Esophagus muscularis mucosa (tissue), 4 donors: ENCODE measurements around the gene WDR82. TPM values are rescaled to one million over a fixed set of nuclear protein-coding genes. Genes with fewer than 3 reads are reported as not detected.

Experiments used
- DNase-seq: peaks from one replicate; pipeline ENCODE4 v3.0.0-alpha.2; 2017; ENCODE audit errors: extremely low spot score
- H3K27ac ChIP-seq, 4 donors: fragments of 200-600 bp; sonication (generic); replicated peaks in 1 of 4; 1 replicate in 3 of 4; 2 replicates in 1 of 4; pipeline ENCODE4 v1.5.1; 2016 to 2019; ENCODE audit warnings: mild to moderate bottlenecking in 1 of 4
- H3K27me3 ChIP-seq, 4 donors: fragments of 200-600 bp; sonication (generic); one replicate each; pipeline versions ENCODE4 v1.5.1 to v1.6.0; 2016 to 2019
- H3K36me3 ChIP-seq, 4 donors: fragments of 200-600 bp; sonication (generic); one replicate each; pipeline ENCODE4 v1.5.1; 2016 to 2019
- H3K4me1 ChIP-seq, 4 donors: fragments of 200-600 bp; sonication (generic); one replicate each; pipeline ENCODE4 v1.5.1; 2016 to 2019
- H3K4me3 ChIP-seq, 4 donors: fragments of 200-600 bp; sonication (generic); 1 replicate in 2 of 4; 2 replicates in 2 of 4; pipeline ENCODE4 v1.5.1; 2016 to 2019; ENCODE audit warnings: mild to moderate bottlenecking in 4 of 4, moderate library complexity in 1 of 4
- H3K9me3 ChIP-seq, 4 donors: fragments of 200-600 bp; sonication (generic); 1 replicate in 3 of 4; 2 replicates in 1 of 4; pipeline ENCODE4 v1.5.1; 2016 to 2019
- CTCF ChIP-seq, 3 experiments: fragments of 200-600 bp in 2 of 3; fragments of 450-650 bp in 1 of 3; sonication (generic) in 2 of 3; IDR thresholded peaks; one replicate each; pipeline ENCODE4 v1.5.1; 2017 to 2019; ENCODE audit warnings: antibody characterized with exemption in 3 of 3, mild to moderate bottlenecking in 2 of 3, moderate library complexity in 1 of 3
- EP300 ChIP-seq: sonication (generic); formaldehyde crosslinking; IDR thresholded peaks from one replicate; pipeline ENCODE4 v1.6.1; 2017; ENCODE audit warnings: antibody characterized with exemption
- POLR2A ChIP-seq: fragments of 450-650 bp; IDR thresholded peaks from one replicate; pipeline ENCODE4 v1.6.1; 2017; ENCODE audit warnings: antibody characterized with exemption, moderate library complexity, mild to moderate bottlenecking, low read depth
- POLR2AphosphoS5 ChIP-seq, 2 donors: sonication (generic); formaldehyde crosslinking; IDR thresholded peaks; one replicate each; pipeline ENCODE4 v1.6.1; 2017; ENCODE audit warnings: antibody characterized with exemption in 2 of 2
- WGBS: methylation state at CpG from one replicate; pipeline ENCODE4 v1.1.5; 2018; 5-methylcytosine and 5-hydroxymethylcytosine counted together
- intact Hi-C: fragments of 100-400 bp; cut with DNase I; formaldehyde crosslinking; loops from one replicate; pipeline ENCODE4 v1.15.1; 2023
- total RNA-seq, 4 donors: library from RNA; depleted of rRNA; stranded (reverse); fragments of >200 nt; gene quantifications; one replicate each; pipeline versions ENCODE4 v1.1.0 to v1.2.1, GENCODE V29; 2016

WDR82 gene
- total RNA-seq, 4 donors from 2014 or later, result 62.6 to 101 (median 80.9) TPM

- peak overlapping the region in 2 of 4 donors; percentile 18 to 31 for H3K27ac ChIP-seq
- no peak for DNase-seq
- H3K4me1 ChIP-seq, result peaks cover 15 to 53% (median 48%) of the 10 kb centered on the region in 4 donors
- H3K4me3 ChIP-seq, result no peak overlapping the region
- WGBS, result 63% methylated on average over 7 of the region's 10 CpGs
- H3K9me3 ChIP-seq, result no peaks in the 10 kb centered on the region
- no peaks in the 10 kb centered on the region for H3K27me3 ChIP-seq
- intact Hi-C loops, result no loop called here
- no peak for TF ChIP-seq CTCF (IDR thresholded peaks at IDR 0.05)
- peak in 1 of 2 donors; percentile 46 for TF ChIP-seq POLR2AphosphoS5 (IDR thresholded peaks at IDR 0.05)
- peaks cover 9 to 63% (median 55%) of the 10 kb centered on the region in 4 donors for H3K36me3 ChIP-seq
These were observed 29.5 kb downstream of the WDR82 start for GRCh38 chr3:52248816-52249547.

GRCh38 chr3:52248165-52248541 is 30.3 kb downstream of the WDR82 start:
- 89% methylated on average over 10 of the region's 10 CpGs for WGBS
- H3K36me3 ChIP-seq, result peaks cover 9 to 54% (median 46%) of the 10 kb centered on the region in 4 donors
- TF ChIP-seq POLR2A (no peak), POLR2AphosphoS5 (IDR thresholded peaks at IDR 0.05) (no peak), EP300 (no peak), CTCF (IDR thresholded peaks at IDR 0.05) (no peak)
- no peaks in the 10 kb centered on the region for H3K9me3 ChIP-seq
- peaks cover 15 to 44% (median 41%) of the 10 kb centered on the region in 4 donors for H3K4me1 ChIP-seq
- intact Hi-C loops, result no loop called here
- H3K27ac ChIP-seq, result peak overlapping the region in 2 of 4 donors; percentile 18 to 34
- H3K4me3 ChIP-seq, result no peak overlapping the region
- DNase-seq, result no peak
- no peaks in the 10 kb centered on the region for H3K27me3 ChIP-seq

GRCh38 chr3:52247409-52248164 is 30.9 kb downstream of the WDR82 start:
- Histone ChIP-seq H3K9me3 (no peaks in the 10 kb centered on the region), H3K4me3 (no peak overlapping the region), H3K27ac (peak overlapping the region in 3 of 4 donors; percentile 34 to 90 (median 88)), H3K4me1 (peaks cover 15 to 41% (median 37%) of the 10 kb centered on the region in 4 donors), H3K36me3 (peaks cover 9 to 49% (median 43%) of the 10 kb centered on the region in 4 donors), H3K27me3 (no peaks in the 10 kb centered on the region)
- TF ChIP-seq POLR2A (no peak), POLR2AphosphoS5 (IDR thresholded peaks at IDR 0.05) (no peak), EP300 (no peak), CTCF (IDR thresholded peaks at IDR 0.05) (no peak)
- no peak for DNase-seq
- intact Hi-C loops, result no loop called here
- 94% methylated on average over 7 of the region's 7 CpGs for WGBS

GRCh38 chr3:52246728-52247408 is 31.6 kb downstream of the WDR82 start:
- peak overlapping the region; percentile 88 to 90 (median 90) for H3K27ac ChIP-seq

More at GRCh38 chr3:52246728-52247408, 31.6 kb downstream of the WDR82 start:
- whole genome bisulfite sequencing, result 84% methylated on average over 10 of the region's 14 CpGs
- intact Hi-C loops, result no loop called here
- H3K27me3 ChIP-seq, result no peaks in the 10 kb centered on the region
- no peak for TF ChIP-seq POLR2AphosphoS5 (IDR thresholded peaks at IDR 0.05)
- TF ChIP-seq EP300, result no peak
- TF ChIP-seq CTCF (IDR thresholded peaks at IDR 0.05), result no peak
- no peak for TF ChIP-seq POLR2A
- peak overlapping the region; percentile 65 to 83 (median 70) for H3K4me3 ChIP-seq
- H3K9me3 ChIP-seq, result no peaks in the 10 kb centered on the region
- no peak for DNase-seq
- H3K36me3 ChIP-seq, result peaks cover 8 to 42% (median 36%) of the 10 kb centered on the region in 4 donors
- H3K4me1 ChIP-seq, result peaks cover 15 to 41% (median 37%) of the 10 kb centered on the region in 4 donors
